Stimulated activated CD8-positive, alpha-beta memory T cell treated with anti-CD3 and anti-CD28 coated beads, Interleukin-4, amount 100 ng/mL, for 48 hours (primary cell): ENCODE results near the gene SEC63.
"Not testable (repeated sequence)": the region's sequence is repeated elsewhere in the genome, so short reads cannot be mapped to it uniquely, and the experiment has no call there.

Experiments
- DNase-seq: peaks from one replicate; pipeline ENCODE4 v3.0.0-alpha.2; 2020

SEC63 gene

GRCh38 chr6:107957909-107958688 is at the start of gene SEC63:
SEC63 (minus strand) TSS chr6:107958208; CDS start chr6:107958009, 199 bp downstream.
- peak; percentile 98 for DNase-seq

- no peak for DNase-seq
Measured at GRCh38 chr6:108005961-108006360, 48.0 kb upstream of the SEC63 start.

GRCh38 chr6:108004861-108005260 is 46.9 kb upstream of the SEC63 start:
- DNase-seq = no peak

- no peak for DNase-seq
Measured at GRCh38 chr6:108002365-108003221, 44.6 kb upstream of the SEC63 start.

GRCh38 chr6:108001696-108002231 is 43.8 kb upstream of the SEC63 start:
- DNase-seq = no peak

- not testable (repeated sequence) for DNase-seq
Measured at GRCh38 chr6:108000259-108000658, 42.3 kb upstream of the SEC63 start.

GRCh38 chr6:107999341-107999740 is 41.3 kb upstream of the SEC63 start:
- DNase-seq = no peak

- no peak for DNase-seq
Measured at GRCh38 chr6:107991772-107992550, 34.0 kb upstream of the SEC63 start.

GRCh38 chr6:107991061-107991460 is 33.1 kb upstream of the SEC63 start:
- DNase-seq = no peak

- DNase-seq = not testable (repeated sequence)
Measured at GRCh38 chr6:107990587-107990986, 32.6 kb upstream of the SEC63 start.

GRCh38 chr6:107989166-107990094 is 31.4 kb upstream of the SEC63 start:
- DNase-seq = no peak

- no peak for DNase-seq
Measured at GRCh38 chr6:107988570-107988969, 30.6 kb upstream of the SEC63 start.

- no peak for DNase-seq
Measured at GRCh38 chr6:107987805-107988204, 29.8 kb upstream of the SEC63 start.

GRCh38 chr6:107985701-107986100 is 27.7 kb upstream of the SEC63 start:
- no peak for DNase-seq

- no peak for DNase-seq
Measured at GRCh38 chr6:107983811-107984210, 25.8 kb upstream of the SEC63 start.

- no peak for DNase-seq
Measured at GRCh38 chr6:107982486-107982885, 24.5 kb upstream of the SEC63 start.

- DNase-seq = no peak
Measured at GRCh38 chr6:107981695-107982094, 23.7 kb upstream of the SEC63 start.

- no peak for DNase-seq
Measured at GRCh38 chr6:107977283-107977682, 19.3 kb upstream of the SEC63 start.

GRCh38 chr6:107976155-107976783 is 18.3 kb upstream of the SEC63 start:
- DNase-seq = no peak

GRCh38 chr6:107973594-107973993 is 15.6 kb upstream of the SEC63 start:
- DNase-seq = no peak

GRCh38 chr6:107972413-107973096 is 14.5 kb upstream of the SEC63 start:
- no peak for DNase-seq
